HEK293T (cell line): ENCODE results near the gene CAMK2A.

Source experiments
- CTCF ChIA-PET: fragments of 350-600 bp; formaldehyde crosslinking; extraction: SDS; loops from one replicate; lab custom pipeline; 2021; ENCODE audit warnings: antibody characterized with exemption, inconsistent platforms; lab: Yijun Ruan, JAX
- POLR2A ChIA-PET: fragments of 350-600 bp; formaldehyde crosslinking; extraction: SDS; loops from one replicate; lab custom pipeline; 2020; ENCODE audit warnings: antibody characterized with exemption, inconsistent platforms; lab: Yijun Ruan, JAX
- DNase-seq: peaks from one replicate; pipeline ENCODE4 v3.0.0; 2012; ENCODE audit warnings: mixed read lengths; ENCODE audit errors: extremely low spot score
- ARNT ChIP-seq: fragments of 450-650 bp; IDR thresholded peaks from 2 replicates; pipeline ENCODE4 v1.6.1; 2017; ENCODE audit warnings: mild to moderate bottlenecking

The CAMK2A gene

DNA sequence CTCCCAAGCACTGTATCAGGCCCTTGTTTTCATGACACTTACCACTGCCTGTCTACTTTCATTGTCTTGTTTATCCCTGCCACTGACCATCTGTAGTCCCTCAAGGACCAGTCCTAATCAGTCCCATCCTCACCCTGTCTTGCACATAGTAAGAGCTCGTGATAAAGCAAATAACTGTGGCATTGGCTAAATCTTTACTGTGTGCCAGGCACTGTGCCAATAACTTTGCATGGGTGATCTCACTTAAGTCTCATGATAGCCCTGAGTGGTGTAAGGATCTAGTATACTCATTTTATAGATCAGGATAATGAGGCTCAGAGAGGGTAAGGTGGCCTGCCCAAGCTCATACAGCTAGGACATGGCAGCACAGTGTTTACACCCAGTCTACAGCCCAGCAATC, 117.4 kb downstream of the CAMK2A start:
- TF ChIP-seq ARNT: no peak
- CTCF ChIA-PET: interaction anchor here (0.5 to 3.2 kb wide), 2 partner anchors 10 to 142 kb away, joined by 5 to 12 read pairs; no protein-coding TSS in a partner anchor
- DNase-seq: no peak
- POLR2A ChIA-PET: interaction anchor here (1.0 to 1.6 kb wide), 3 partner anchors 10 to 278 kb away, joined by 3 to 5 read pairs (median 3); partner anchors contain the start of gene RPS14
